Measurements from ENCODE around the gene SCN5A.

The SCN5A gene

GRCh38 chr3:38522002-38522401 lies 127.5 kb downstream of the SCN5A start:
- H3K9me3 ChIP-seq (ENCODE audit: control extremely low read depth in 1 of 5, control insufficient read depth in 4 of 5, insufficient read depth in 2 of 5, low read depth in 1 of 5, low read length in 4 of 5), result no peaks in the 10 kb centered on the region
- no peak overlapping the region for H3K27ac ChIP-seq (ENCODE audit: insufficient read depth in 1 of 2, low read depth in 1 of 2, low read length in 2 of 2, poor library complexity in 1 of 2, severe bottlenecking in 2 of 2)
- H3K4me3 ChIP-seq (ENCODE audit: control insufficient read depth in 1 of 7, extremely low read depth in 1 of 7, insufficient read depth in 4 of 7, low read depth in 2 of 7, low read length in 6 of 7), result no peak overlapping the region
- H3K4me1 ChIP-seq (ENCODE audit: control extremely low read depth in 1 of 4, control insufficient read depth in 4 of 4, insufficient read depth in 4 of 4, low read length in 3 of 4), result peaks cover 0 to 15% (median 1%) of the 10 kb centered on the region in 4 experiments
- ChIA-PET POLR2A (no interaction called here), CTCF (interaction anchor here (0.6 to 6.7 kb wide), 26 partner anchors 9 to 509 kb away, joined by 3 to 52 read pairs (median 6); no protein-coding TSS in a partner anchor)
- H3K36me3 ChIP-seq (ENCODE audit: control insufficient read depth in 4 of 4, insufficient read depth in 4 of 4, low read length in 3 of 4), result peaks cover 5 to 24% (median 18%) of the 10 kb centered on the region in 4 experiments
- DNase-seq, result no peak
- WGBS (ENCODE audit: insufficient coverage), result 97% methylated on average over 5 of the region's 6 CpGs
- no peaks in the 10 kb centered on the region for H3K27me3 ChIP-seq (replicated peaks in 2 of 5; ENCODE audit: control insufficient read depth in 4 of 5, insufficient read depth in 5 of 5, low read length in 4 of 5)

- Histone ChIP-seq H3K36me3 (ENCODE audit: control insufficient read depth in 4 of 4, insufficient read depth in 4 of 4, low read length in 3 of 4) (peaks cover 5 to 23% (median 16%) of the 10 kb centered on the region in 4 experiments), H3K4me1 (ENCODE audit: control extremely low read depth in 1 of 4, control insufficient read depth in 4 of 4, insufficient read depth in 4 of 4, low read length in 3 of 4) (peaks cover 0 to 15% (median 1%) of the 10 kb centered on the region in 4 experiments), H3K27me3 (replicated peaks in 2 of 5; ENCODE audit: control insufficient read depth in 4 of 5, insufficient read depth in 5 of 5, low read length in 4 of 5) (no peaks in the 10 kb centered on the region), H3K27ac (ENCODE audit: insufficient read depth in 1 of 2, low read depth in 1 of 2, low read length in 2 of 2, poor library complexity in 1 of 2, severe bottlenecking in 2 of 2) (no peak overlapping the region), H3K9me3 (ENCODE audit: control extremely low read depth in 1 of 5, control insufficient read depth in 4 of 5, insufficient read depth in 2 of 5, low read depth in 1 of 5, low read length in 4 of 5) (no peaks in the 10 kb centered on the region), H3K4me3 (ENCODE audit: control insufficient read depth in 1 of 7, extremely low read depth in 1 of 7, insufficient read depth in 4 of 7, low read depth in 2 of 7, low read length in 6 of 7) (no peak overlapping the region)
- ChIA-PET CTCF (interaction anchor here (0.6 to 6.7 kb wide), 29 partner anchors 9 to 509 kb away, joined by 3 to 52 read pairs (median 5); no protein-coding TSS in a partner anchor), POLR2A (no interaction called here)
- DNase-seq, result peak; percentile 75 to 84 (median 79)
- WGBS (ENCODE audit: insufficient coverage), result 5% methylated on average over 3 of the region's 5 CpGs
Measured at GRCh38 chr3:38521391-38521987, 128.0 kb downstream of the SCN5A start.

- Histone ChIP-seq H3K27ac (ENCODE audit: insufficient read depth in 1 of 2, low read depth in 1 of 2, low read length in 2 of 2, poor library complexity in 1 of 2, severe bottlenecking in 2 of 2) (no peak overlapping the region), H3K4me1 (ENCODE audit: control extremely low read depth in 1 of 4, control insufficient read depth in 4 of 4, insufficient read depth in 4 of 4, low read length in 3 of 4) (peaks cover 0 to 15% (median 1%) of the 10 kb centered on the region in 4 experiments), H3K27me3 (replicated peaks in 2 of 5; ENCODE audit: control insufficient read depth in 4 of 5, insufficient read depth in 5 of 5, low read length in 4 of 5) (no peaks in the 10 kb centered on the region), H3K9me3 (ENCODE audit: control extremely low read depth in 1 of 5, control insufficient read depth in 4 of 5, insufficient read depth in 2 of 5, low read depth in 1 of 5, low read length in 4 of 5) (no peaks in the 10 kb centered on the region), H3K4me3 (ENCODE audit: control insufficient read depth in 1 of 7, extremely low read depth in 1 of 7, insufficient read depth in 4 of 7, low read depth in 2 of 7, low read length in 6 of 7) (peak overlapping the region in 3 of 7 experiments; percentile 19 to 42 (median 25)), H3K36me3 (ENCODE audit: control insufficient read depth in 4 of 4, insufficient read depth in 4 of 4, low read length in 3 of 4) (peaks cover 2 to 21% (median 13%) of the 10 kb centered on the region in 4 experiments)
- peak; percentile 32 to 85 (median 75) for DNase-seq
- CTCF ChIA-PET, result interaction anchor here (1.6 to 4.5 kb wide), 5 partner anchors 12 to 480 kb away, joined by 7 to 52 read pairs (median 18); no protein-coding TSS in a partner anchor
- POLR2A ChIA-PET, result no interaction called here
- WGBS (ENCODE audit: insufficient coverage), result 11% methylated on average over 3 of the region's 5 CpGs
Measured at GRCh38 chr3:38519651-38520050, 129.8 kb downstream of the SCN5A start.

- DNase-seq, result peak in 1 of 3 donors; percentile 26
- Histone ChIP-seq H3K9me3 (ENCODE audit: control extremely low read depth in 1 of 5, control insufficient read depth in 4 of 5, insufficient read depth in 2 of 5, low read depth in 1 of 5, low read length in 4 of 5) (no peaks in the 10 kb centered on the region), H3K27me3 (replicated peaks in 2 of 5; ENCODE audit: control insufficient read depth in 4 of 5, insufficient read depth in 5 of 5, low read length in 4 of 5) (no peaks in the 10 kb centered on the region), H3K27ac (ENCODE audit: insufficient read depth in 1 of 2, low read depth in 1 of 2, low read length in 2 of 2, poor library complexity in 1 of 2, severe bottlenecking in 2 of 2) (no peak overlapping the region), H3K4me1 (ENCODE audit: control extremely low read depth in 1 of 4, control insufficient read depth in 4 of 4, insufficient read depth in 4 of 4, low read length in 3 of 4) (peaks cover 0 to 15% (median 1%) of the 10 kb centered on the region in 4 experiments), H3K4me3 (ENCODE audit: control insufficient read depth in 1 of 7, extremely low read depth in 1 of 7, insufficient read depth in 4 of 7, low read depth in 2 of 7, low read length in 6 of 7) (no peak overlapping the region), H3K36me3 (ENCODE audit: control insufficient read depth in 4 of 4, insufficient read depth in 4 of 4, low read length in 3 of 4) (peaks cover 4 to 20% (median 10%) of the 10 kb centered on the region in 4 experiments)
- no CpG with 5 or more reads among the region's 1 CpG for WGBS (ENCODE audit: insufficient coverage)
- POLR2A ChIA-PET, result no interaction called here
- CTCF ChIA-PET, result interaction anchor here (1.2 to 4.5 kb wide), 6 partner anchors 18 to 481 kb away, joined by 3 to 52 read pairs (median 12); no protein-coding TSS in a partner anchor
Measured at GRCh38 chr3:38519000-38519399, 130.5 kb downstream of the SCN5A start.

GRCh38 chr3:38516669-38517068 lies 132.8 kb downstream of the SCN5A start:
- Histone ChIP-seq H3K27ac (ENCODE audit: insufficient read depth in 1 of 2, low read depth in 1 of 2, low read length in 2 of 2, poor library complexity in 1 of 2, severe bottlenecking in 2 of 2) (no peak overlapping the region), H3K4me3 (ENCODE audit: control insufficient read depth in 1 of 7, extremely low read depth in 1 of 7, insufficient read depth in 4 of 7, low read depth in 2 of 7, low read length in 6 of 7) (no peak overlapping the region), H3K4me1 (ENCODE audit: control extremely low read depth in 1 of 4, control insufficient read depth in 4 of 4, insufficient read depth in 4 of 4, low read length in 3 of 4) (peaks cover 0 to 15% (median 1%) of the 10 kb centered on the region in 4 experiments), H3K27me3 (replicated peaks in 2 of 5; ENCODE audit: control insufficient read depth in 4 of 5, insufficient read depth in 5 of 5, low read length in 4 of 5) (no peaks in the 10 kb centered on the region), H3K9me3 (ENCODE audit: control extremely low read depth in 1 of 5, control insufficient read depth in 4 of 5, insufficient read depth in 2 of 5, low read depth in 1 of 5, low read length in 4 of 5) (no peaks in the 10 kb centered on the region), H3K36me3 (ENCODE audit: control insufficient read depth in 4 of 4, insufficient read depth in 4 of 4, low read length in 3 of 4) (peaks cover 4 to 18% (median 12%) of the 10 kb centered on the region in 4 experiments)
- no peak for DNase-seq
- 100% methylated on average over 1 of the region's 1 CpG for WGBS (ENCODE audit: insufficient coverage)
- ChIA-PET CTCF (interaction anchor here (0.8 kb wide), 1 partner anchor 483 kb away, joined by 3 read pairs; no protein-coding TSS in a partner anchor), POLR2A (no interaction called here)

- no peak for DNase-seq
- Histone ChIP-seq H3K9me3 (ENCODE audit: control extremely low read depth in 1 of 5, control insufficient read depth in 4 of 5, insufficient read depth in 2 of 5, low read depth in 1 of 5, low read length in 4 of 5) (no peaks in the 10 kb centered on the region), H3K4me3 (ENCODE audit: control insufficient read depth in 1 of 7, extremely low read depth in 1 of 7, insufficient read depth in 4 of 7, low read depth in 2 of 7, low read length in 6 of 7) (no peak overlapping the region), H3K27me3 (replicated peaks in 2 of 5; ENCODE audit: control insufficient read depth in 4 of 5, insufficient read depth in 5 of 5, low read length in 4 of 5) (no peaks in the 10 kb centered on the region), H3K36me3 (ENCODE audit: control insufficient read depth in 4 of 4, insufficient read depth in 4 of 4, low read length in 3 of 4) (peaks cover 6 to 26% (median 12%) of the 10 kb centered on the region in 4 experiments), H3K4me1 (ENCODE audit: control extremely low read depth in 1 of 4, control insufficient read depth in 4 of 4, insufficient read depth in 4 of 4, low read length in 3 of 4) (peaks cover 0 to 15% (median 1%) of the 10 kb centered on the region in 4 experiments), H3K27ac (ENCODE audit: insufficient read depth in 1 of 2, low read depth in 1 of 2, low read length in 2 of 2, poor library complexity in 1 of 2, severe bottlenecking in 2 of 2) (no peak overlapping the region)
- CTCF ChIA-PET, result interaction anchor here (0.9 to 1.4 kb wide), 3 partner anchors 9 to 139 kb away, joined by 3 to 4 read pairs (median 3); no protein-coding TSS in a partner anchor
- POLR2A ChIA-PET, result no interaction called here
- WGBS (ENCODE audit: insufficient coverage), result 100% methylated on average over 6 of the region's 7 CpGs
Measured at GRCh38 chr3:38515367-38515766, 134.1 kb downstream of the SCN5A start.

GRCh38 chr3:38511546-38511945 lies 137.9 kb downstream of the SCN5A start:
- no peaks in the 10 kb centered on the region for H3K27me3 ChIP-seq (replicated peaks in 2 of 5; ENCODE audit: control insufficient read depth in 4 of 5, insufficient read depth in 5 of 5, low read length in 4 of 5)
- no peaks in the 10 kb centered on the region for H3K9me3 ChIP-seq (ENCODE audit: control extremely low read depth in 1 of 5, control insufficient read depth in 4 of 5, insufficient read depth in 2 of 5, low read depth in 1 of 5, low read length in 4 of 5)
- CTCF ChIA-PET, result interaction anchor here (1.2 to 2.7 kb wide), 3 partner anchors 9 to 142 kb away, joined by 3 to 6 read pairs (median 6); partner anchors contain the start of gene EXOG
- no peak for DNase-seq
- POLR2A ChIA-PET, result no interaction called here
- H3K4me3 ChIP-seq (ENCODE audit: control insufficient read depth in 1 of 7, extremely low read depth in 1 of 7, insufficient read depth in 4 of 7, low read depth in 2 of 7, low read length in 6 of 7), result no peak overlapping the region
- WGBS (ENCODE audit: insufficient coverage), result 20% methylated on average over 1 of the region's 3 CpGs
- H3K4me1 ChIP-seq (ENCODE audit: control extremely low read depth in 1 of 4, control insufficient read depth in 4 of 4, insufficient read depth in 4 of 4, low read length in 3 of 4), result no peaks in the 10 kb centered on the region
- H3K27ac ChIP-seq (ENCODE audit: insufficient read depth in 1 of 2, low read depth in 1 of 2, low read length in 2 of 2, poor library complexity in 1 of 2, severe bottlenecking in 2 of 2), result no peak overlapping the region
- peaks cover 9 to 39% (median 21%) of the 10 kb centered on the region in 4 experiments for H3K36me3 ChIP-seq (ENCODE audit: control insufficient read depth in 4 of 4, insufficient read depth in 4 of 4, low read length in 3 of 4)

Data from common myeloid progenitor, CD34-positive (primary cell).